ENCODE measurements around the gene GUCY2C.

GUCY2C gene

GRCh38 chr12:14591719-14592118 lies 104.7 kb downstream of the GUCY2C start:
- Histone ChIP-seq H3K9me3 (ENCODE audit: low read length) (no peaks in the 10 kb centered on the region), H3K9ac (ENCODE audit: low read length) (no peak overlapping the region), H3K36me3 (ENCODE audit: insufficient read depth, low read length) (no peaks in the 10 kb centered on the region), H3K4me1 (ENCODE audit: insufficient read depth, low read length) (no peaks in the 10 kb centered on the region), H3K27ac (ENCODE audit: low read depth, low read length) (no peak overlapping the region), H3K4me3 (ENCODE audit: low read depth in 1 of 2, low read length in 2 of 2) (no peak overlapping the region), H3K27me3 (ENCODE audit: control insufficient read depth in 1 of 2, insufficient read depth in 2 of 2, low read length in 2 of 2) (no peaks in the 10 kb centered on the region)

GRCh38 chr12:14589169-14590004 lies 107.0 kb downstream of the GUCY2C start:
- no peaks in the 10 kb centered on the region for H3K9me3 ChIP-seq (ENCODE audit: low read length)
- H3K27ac ChIP-seq (ENCODE audit: low read depth, low read length): no peak overlapping the region
- H3K27me3 ChIP-seq (ENCODE audit: control insufficient read depth in 1 of 2, insufficient read depth in 2 of 2, low read length in 2 of 2): no peaks in the 10 kb centered on the region
- no peaks in the 10 kb centered on the region for H3K36me3 ChIP-seq (ENCODE audit: insufficient read depth, low read length)
- no peak overlapping the region for H3K9ac ChIP-seq (ENCODE audit: low read length)
- H3K4me3 ChIP-seq (ENCODE audit: low read depth in 1 of 2, low read length in 2 of 2): no peak overlapping the region
- no peaks in the 10 kb centered on the region for H3K4me1 ChIP-seq (ENCODE audit: insufficient read depth, low read length)

GRCh38 chr12:14588571-14588970 lies 107.8 kb downstream of the GUCY2C start:
- no peaks in the 10 kb centered on the region for H3K9me3 ChIP-seq (ENCODE audit: low read length)
- no peak overlapping the region for H3K4me3 ChIP-seq (ENCODE audit: low read depth in 1 of 2, low read length in 2 of 2)
- no peak overlapping the region for H3K9ac ChIP-seq (ENCODE audit: low read length)
- no peak overlapping the region for H3K27ac ChIP-seq (ENCODE audit: low read depth, low read length)
- no peaks in the 10 kb centered on the region for H3K27me3 ChIP-seq (ENCODE audit: control insufficient read depth in 1 of 2, insufficient read depth in 2 of 2, low read length in 2 of 2)
- H3K4me1 ChIP-seq (ENCODE audit: insufficient read depth, low read length): no peaks in the 10 kb centered on the region
- H3K36me3 ChIP-seq (ENCODE audit: insufficient read depth, low read length): no peaks in the 10 kb centered on the region

GRCh38 chr12:14578646-14579045 lies 117.8 kb downstream of the GUCY2C start:
- no peaks in the 10 kb centered on the region for H3K36me3 ChIP-seq (ENCODE audit: insufficient read depth, low read length)
- H3K4me3 ChIP-seq (ENCODE audit: low read depth in 1 of 2, low read length in 2 of 2): no peak overlapping the region
- no peak overlapping the region for H3K27ac ChIP-seq (ENCODE audit: low read depth, low read length)

GRCh38 chr12:14577344-14577743 lies 119.1 kb downstream of the GUCY2C start:
- H3K4me3 ChIP-seq (ENCODE audit: low read depth in 1 of 2, low read length in 2 of 2): no peak overlapping the region
- no peak overlapping the region for H3K9ac ChIP-seq (ENCODE audit: low read length)
- H3K27ac ChIP-seq (ENCODE audit: low read depth, low read length): no peak overlapping the region
- no peaks in the 10 kb centered on the region for H3K36me3 ChIP-seq (ENCODE audit: insufficient read depth, low read length)
- no peaks in the 10 kb centered on the region for H3K27me3 ChIP-seq (ENCODE audit: control insufficient read depth in 1 of 2, insufficient read depth in 2 of 2, low read length in 2 of 2)
- H3K9me3 ChIP-seq (ENCODE audit: low read length): no peaks in the 10 kb centered on the region
- H3K4me1 ChIP-seq (ENCODE audit: insufficient read depth, low read length): no peaks in the 10 kb centered on the region

More at GRCh38 chr12:14578646-14579045, 117.8 kb downstream of the GUCY2C start:
- Histone ChIP-seq H3K4me1 (ENCODE audit: insufficient read depth, low read length) (no peaks in the 10 kb centered on the region), H3K9me3 (ENCODE audit: low read length) (no peaks in the 10 kb centered on the region), H3K27me3 (ENCODE audit: control insufficient read depth in 1 of 2, insufficient read depth in 2 of 2, low read length in 2 of 2) (no peaks in the 10 kb centered on the region), H3K9ac (ENCODE audit: low read length) (no peak overlapping the region)

GRCh38 chr12:14576896-14577295 lies 119.5 kb downstream of the GUCY2C start:
- Histone ChIP-seq H3K27me3 (ENCODE audit: control insufficient read depth in 1 of 2, insufficient read depth in 2 of 2, low read length in 2 of 2) (no peaks in the 10 kb centered on the region), H3K9me3 (ENCODE audit: low read length) (no peaks in the 10 kb centered on the region), H3K9ac (ENCODE audit: low read length) (no peak overlapping the region), H3K36me3 (ENCODE audit: insufficient read depth, low read length) (no peaks in the 10 kb centered on the region), H3K4me3 (ENCODE audit: low read depth in 1 of 2, low read length in 2 of 2) (no peak overlapping the region), H3K4me1 (ENCODE audit: insufficient read depth, low read length) (no peaks in the 10 kb centered on the region), H3K27ac (ENCODE audit: low read depth, low read length) (no peak overlapping the region)

- no peaks in the 10 kb centered on the region for H3K9me3 ChIP-seq (ENCODE audit: low read length)
- H3K27me3 ChIP-seq (ENCODE audit: control insufficient read depth in 1 of 2, insufficient read depth in 2 of 2, low read length in 2 of 2): no peaks in the 10 kb centered on the region
- H3K27ac ChIP-seq (ENCODE audit: low read depth, low read length): no peak overlapping the region
- no peaks in the 10 kb centered on the region for H3K36me3 ChIP-seq (ENCODE audit: insufficient read depth, low read length)
- no peak overlapping the region for H3K4me3 ChIP-seq (ENCODE audit: low read depth in 1 of 2, low read length in 2 of 2)
- no peaks in the 10 kb centered on the region for H3K4me1 ChIP-seq (ENCODE audit: insufficient read depth, low read length)
- no peak overlapping the region for H3K9ac ChIP-seq (ENCODE audit: low read length)
Measured at GRCh38 chr12:14575585-14575984, 120.8 kb downstream of the GUCY2C start.

GRCh38 chr12:14573118-14573517 lies 123.3 kb downstream of the GUCY2C start:
- Histone ChIP-seq H3K4me1 (ENCODE audit: insufficient read depth, low read length) (peaks cover 2% of the 10 kb centered on the region), H3K9ac (ENCODE audit: low read length) (no peak overlapping the region), H3K4me3 (ENCODE audit: low read depth in 1 of 2, low read length in 2 of 2) (no peak overlapping the region), H3K9me3 (ENCODE audit: low read length) (no peaks in the 10 kb centered on the region), H3K27ac (ENCODE audit: low read depth, low read length) (no peak overlapping the region), H3K36me3 (ENCODE audit: insufficient read depth, low read length) (no peaks in the 10 kb centered on the region), H3K27me3 (ENCODE audit: control insufficient read depth in 1 of 2, insufficient read depth in 2 of 2, low read length in 2 of 2) (no peaks in the 10 kb centered on the region)

GRCh38 chr12:14572401-14572800 lies 124.0 kb downstream of the GUCY2C start:
- H3K9me3 ChIP-seq (ENCODE audit: low read length): no peaks in the 10 kb centered on the region
- no peaks in the 10 kb centered on the region for H3K36me3 ChIP-seq (ENCODE audit: insufficient read depth, low read length)
- H3K4me1 ChIP-seq (ENCODE audit: insufficient read depth, low read length): peaks cover 3% of the 10 kb centered on the region
- H3K27me3 ChIP-seq (ENCODE audit: control insufficient read depth in 1 of 2, insufficient read depth in 2 of 2, low read length in 2 of 2): no peaks in the 10 kb centered on the region
- H3K4me3 ChIP-seq (ENCODE audit: low read depth in 1 of 2, low read length in 2 of 2): no peak overlapping the region
- no peak overlapping the region for H3K27ac ChIP-seq (ENCODE audit: low read depth, low read length)
- no peak overlapping the region for H3K9ac ChIP-seq (ENCODE audit: low read length)

- H3K27me3 ChIP-seq (ENCODE audit: control insufficient read depth in 1 of 2, insufficient read depth in 2 of 2, low read length in 2 of 2): no peaks in the 10 kb centered on the region
- H3K4me1 ChIP-seq (ENCODE audit: insufficient read depth, low read length): peaks cover 3% of the 10 kb centered on the region
- no peak overlapping the region for H3K9ac ChIP-seq (ENCODE audit: low read length)
- H3K9me3 ChIP-seq (ENCODE audit: low read length): no peaks in the 10 kb centered on the region
- no peak overlapping the region for H3K4me3 ChIP-seq (ENCODE audit: low read depth in 1 of 2, low read length in 2 of 2)
- H3K27ac ChIP-seq (ENCODE audit: low read depth, low read length): no peak overlapping the region
- no peaks in the 10 kb centered on the region for H3K36me3 ChIP-seq (ENCODE audit: insufficient read depth, low read length)
Measured at GRCh38 chr12:14571779-14572178, 124.6 kb downstream of the GUCY2C start.

GRCh38 chr12:14570231-14570630 lies 126.2 kb downstream of the GUCY2C start:
- Histone ChIP-seq H3K9me3 (ENCODE audit: low read length) (no peaks in the 10 kb centered on the region), H3K27ac (ENCODE audit: low read depth, low read length) (no peak overlapping the region), H3K9ac (ENCODE audit: low read length) (no peak overlapping the region), H3K36me3 (ENCODE audit: insufficient read depth, low read length) (no peaks in the 10 kb centered on the region), H3K4me3 (ENCODE audit: low read depth in 1 of 2, low read length in 2 of 2) (no peak overlapping the region), H3K27me3 (ENCODE audit: control insufficient read depth in 1 of 2, insufficient read depth in 2 of 2, low read length in 2 of 2) (no peaks in the 10 kb centered on the region), H3K4me1 (ENCODE audit: insufficient read depth, low read length) (peaks cover 3% of the 10 kb centered on the region)
